B cell (primary cell): ENCODE measurements around the gene EGFR.

Experiments used
- EZH2 ChIP-seq: IDR thresholded peaks from 2 replicates; pipeline ENCODE4 v1.6.1; 2012; ENCODE audit warnings: borderline replicate concordance, low read depth, mild to moderate bottlenecking, moderate library complexity, low read length; ENCODE audit not compliant: insufficient read depth, poor library complexity, severe bottlenecking
- TF ChIP-seq, protein P1 (sequence below): fragments of 200-600 bp; IDR thresholded peaks from one replicate; pipeline ENCODE4 v1.8.0; 2022; ENCODE audit warnings: antibody characterized with exemption, mild to moderate bottlenecking

DNA sequence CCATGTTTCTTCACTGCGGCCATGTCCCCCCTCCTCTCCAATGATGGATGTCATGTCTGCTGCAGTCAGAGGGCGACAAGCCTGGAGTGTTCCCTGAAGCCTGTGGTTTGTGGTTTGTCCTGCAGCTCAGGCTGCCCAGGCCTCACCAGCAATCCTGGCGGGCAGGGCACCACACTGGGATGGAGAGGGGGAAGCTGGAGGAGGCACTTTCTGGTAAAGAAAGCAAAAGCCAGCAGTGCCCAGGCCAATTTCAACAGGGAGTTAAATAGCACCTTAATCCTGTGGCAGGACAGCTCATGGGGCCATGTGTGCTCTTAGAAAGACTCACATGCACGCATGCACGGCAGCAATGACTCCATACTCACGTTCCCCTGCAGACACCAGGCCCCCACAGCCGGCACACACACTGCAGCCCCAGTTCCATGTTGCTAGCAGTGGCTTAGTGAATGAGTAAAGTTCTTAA, 158.3 kb downstream of the EGFR start:
- no peak for TF ChIP-seq EZH2
- TF ChIP-seq, protein P1, sequence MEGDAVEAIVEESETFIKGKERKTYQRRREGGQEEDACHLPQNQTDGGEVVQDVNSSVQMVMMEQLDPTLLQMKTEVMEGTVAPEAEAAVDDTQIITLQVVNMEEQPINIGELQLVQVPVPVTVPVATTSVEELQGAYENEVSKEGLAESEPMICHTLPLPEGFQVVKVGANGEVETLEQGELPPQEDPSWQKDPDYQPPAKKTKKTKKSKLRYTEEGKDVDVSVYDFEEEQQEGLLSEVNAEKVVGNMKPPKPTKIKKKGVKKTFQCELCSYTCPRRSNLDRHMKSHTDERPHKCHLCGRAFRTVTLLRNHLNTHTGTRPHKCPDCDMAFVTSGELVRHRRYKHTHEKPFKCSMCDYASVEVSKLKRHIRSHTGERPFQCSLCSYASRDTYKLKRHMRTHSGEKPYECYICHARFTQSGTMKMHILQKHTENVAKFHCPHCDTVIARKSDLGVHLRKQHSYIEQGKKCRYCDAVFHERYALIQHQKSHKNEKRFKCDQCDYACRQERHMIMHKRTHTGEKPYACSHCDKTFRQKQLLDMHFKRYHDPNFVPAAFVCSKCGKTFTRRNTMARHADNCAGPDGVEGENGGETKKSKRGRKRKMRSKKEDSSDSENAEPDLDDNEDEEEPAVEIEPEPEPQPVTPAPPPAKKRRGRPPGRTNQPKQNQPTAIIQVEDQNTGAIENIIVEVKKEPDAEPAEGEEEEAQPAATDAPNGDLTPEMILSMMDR: no peak
